Psoas muscle (tissue), 8 donors: ENCODE data around the gene CAB39. TPM values are rescaled to one million over a fixed set of nuclear protein-coding genes. Genes with fewer than 3 reads are reported as not detected.

Source experiments
- ATAC-seq, 4 donors: fragments of 200-7000 bp; cut with Tn5 transposase; one replicate each; pipeline ENCODE4 v1.9.1; 2020; ENCODE audit warnings: moderate library complexity in 3 of 4, mild to moderate bottlenecking in 2 of 4
- DNase-seq, 2 donors: peaks; one replicate each; pipeline ENCODE4 v3.0.0-alpha.2; 2020
- H3K27ac ChIP-seq: fragments of 200-600 bp; one replicate; pipeline ENCODE4 v1.8.0; 2022
- H3K27me3 ChIP-seq, 3 donors: fragments of 200-600 bp in 1 of 3; one replicate each; pipeline versions ENCODE4 v1.6.1 to v1.8.0; 2013 to 2022; ENCODE audit warnings: low read length in 2 of 3, mild to moderate bottlenecking in 2 of 3, moderate library complexity in 1 of 3; ENCODE audit not compliant: insufficient read depth in 3 of 3
- H3K36me3 ChIP-seq, 2 donors: fragments of 200-600 bp in 1 of 2; one replicate each; pipeline versions ENCODE4 v1.6.1 to v1.8.0; 2013 to 2022; ENCODE audit warnings: low read depth in 1 of 2, mild to moderate bottlenecking in 1 of 2, moderate library complexity in 1 of 2; ENCODE audit not compliant: insufficient read depth in 1 of 2
- H3K4me1 ChIP-seq: fragments of 200-600 bp; one replicate; pipeline ENCODE4 v1.8.0; 2022
- H3K4me3 ChIP-seq: fragments of 200-600 bp; one replicate; pipeline ENCODE4 v1.8.0; 2022; ENCODE audit warnings: mild to moderate bottlenecking
- H3K9me3 ChIP-seq: fragments of 200-600 bp; one replicate; pipeline ENCODE4 v1.8.0; 2022
- WGBS, 3 donors: extraction: QIAGEN DNeasy Blood & Tissue Kit; methylation state at CpG; one replicate each; pipeline versions ENCODE4 v1.1.6 to v1.1.7; 2013; 5-methylcytosine and 5-hydroxymethylcytosine counted together
- intact Hi-C, 2 donors: fragments of 100-400 bp; cut with DNase I; formaldehyde crosslinking; loops; one replicate each; pipeline versions ENCODE4 v1.11.0 to v1.14.2; 2022
- polyA plus RNA-seq, 3 donors: library from polyadenylated mRNA; stranded (reverse); fragments of 200-250 nt; gene quantifications; one replicate each; pipeline ENCODE4 v1.2.3, GENCODE V29; 2013
- total RNA-seq, 4 donors: library from RNA; stranded (reverse); fragmentation: NEBNext Ultra II Directional in 2 of 4; extraction: Animal tissue kit (Norgen Biotek cat#: 25700) in 2 of 4; gene quantifications; one replicate each; pipeline versions ENCODE4 v1.2.1 to v1.2.4, GENCODE V29; 2021 to 2023
- TF ChIP-seq, protein P1 (sequence below): fragments of 200-600 bp; IDR thresholded peaks from one replicate; pipeline ENCODE4 v1.8.0; 2022; ENCODE audit warnings: antibody characterized with exemption
- donor health status: healthy with polysubstance abuse.
- donor health status: DM: no; HTN: no; CAD: no; lungs with moderate emphysema.
- donor health status: Bipolar disorder and iron deficiency.
- donor health status: healthy.
- donor health status: DM: yes; HTN: yes; CAD: no.
- donor health status: DM: no; HTN: no; CAD: no.
- donor health status: DM: no; HTN: no; CAD: no.
- donor health status: DM: yes; HTN: yes; CAD: no.

CAB39 gene
- total and polyA plus RNA-seq, 7 donors: 36.0 to 166 (median 123) TPM

DNA sequence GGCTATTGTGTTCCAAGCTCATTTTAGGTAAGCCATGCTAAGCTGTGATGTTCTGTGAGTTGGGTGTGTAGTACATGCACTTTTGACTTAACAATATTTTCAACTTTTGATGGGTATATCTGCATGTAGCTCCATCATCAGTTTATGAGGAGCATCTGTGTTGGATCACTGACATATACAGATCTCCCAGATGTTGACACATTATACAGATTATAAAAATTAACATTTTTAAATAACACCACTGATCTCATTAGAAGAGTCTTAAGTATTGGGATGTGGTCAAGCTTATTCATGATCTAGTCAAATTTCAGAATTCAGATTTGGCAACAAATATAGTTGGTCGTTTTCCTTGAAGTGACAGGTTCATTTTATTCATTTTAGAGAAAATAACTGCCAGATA is 51.7 kb downstream of the CAB39 start:
- TF ChIP-seq, protein P1, sequence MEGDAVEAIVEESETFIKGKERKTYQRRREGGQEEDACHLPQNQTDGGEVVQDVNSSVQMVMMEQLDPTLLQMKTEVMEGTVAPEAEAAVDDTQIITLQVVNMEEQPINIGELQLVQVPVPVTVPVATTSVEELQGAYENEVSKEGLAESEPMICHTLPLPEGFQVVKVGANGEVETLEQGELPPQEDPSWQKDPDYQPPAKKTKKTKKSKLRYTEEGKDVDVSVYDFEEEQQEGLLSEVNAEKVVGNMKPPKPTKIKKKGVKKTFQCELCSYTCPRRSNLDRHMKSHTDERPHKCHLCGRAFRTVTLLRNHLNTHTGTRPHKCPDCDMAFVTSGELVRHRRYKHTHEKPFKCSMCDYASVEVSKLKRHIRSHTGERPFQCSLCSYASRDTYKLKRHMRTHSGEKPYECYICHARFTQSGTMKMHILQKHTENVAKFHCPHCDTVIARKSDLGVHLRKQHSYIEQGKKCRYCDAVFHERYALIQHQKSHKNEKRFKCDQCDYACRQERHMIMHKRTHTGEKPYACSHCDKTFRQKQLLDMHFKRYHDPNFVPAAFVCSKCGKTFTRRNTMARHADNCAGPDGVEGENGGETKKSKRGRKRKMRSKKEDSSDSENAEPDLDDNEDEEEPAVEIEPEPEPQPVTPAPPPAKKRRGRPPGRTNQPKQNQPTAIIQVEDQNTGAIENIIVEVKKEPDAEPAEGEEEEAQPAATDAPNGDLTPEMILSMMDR: no peak
- Histone ChIP-seq H3K4me3 (no peak overlapping the region), H3K36me3 (peaks cover 2 to 48% of the 10 kb centered on the region in 2 donors), H3K27ac (no peak overlapping the region), H3K27me3 (no peaks in the 10 kb centered on the region), H3K4me1 (peaks cover 38% of the 10 kb centered on the region), H3K9me3 (no peaks in the 10 kb centered on the region)
- intact Hi-C loops: no loop called here
- DNase-seq (no peak), ATAC-seq (no peak)
- WGBS, 3 donors: 84 to 91% (median 89%) methylated on average over 1 of the region's 1 CpG

DNA sequence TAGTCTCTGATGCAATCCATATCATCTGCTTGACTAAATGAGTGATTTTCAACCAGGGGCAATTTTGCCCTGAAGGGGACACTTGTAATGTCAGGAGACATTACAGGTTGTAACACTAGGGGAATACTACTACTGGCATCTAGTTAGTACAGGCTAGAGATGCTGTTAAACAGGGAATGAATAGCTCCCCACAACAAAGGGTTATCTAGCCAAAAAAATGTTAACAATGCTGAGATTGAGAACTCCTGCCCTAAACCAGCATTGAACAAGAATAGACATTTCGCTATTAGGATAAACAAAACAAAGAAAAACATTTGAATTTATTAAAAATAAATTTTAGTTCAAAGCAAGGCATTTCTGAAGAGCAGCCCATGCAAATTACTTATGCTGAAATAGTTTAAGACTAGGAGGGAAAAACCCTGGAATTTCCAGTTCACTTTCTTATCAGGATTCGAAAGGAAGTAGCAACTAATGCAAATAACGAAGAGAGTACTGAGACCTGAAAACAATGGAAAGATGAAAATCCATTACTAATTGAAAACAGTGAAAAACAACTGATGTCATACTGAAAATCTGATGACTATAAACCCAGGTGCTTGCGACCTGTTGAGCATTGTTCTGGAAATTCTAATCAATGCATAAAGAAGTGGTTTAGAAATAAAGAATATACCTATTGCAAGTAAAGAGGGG is 53.1 kb downstream of the CAB39 start:
- intact Hi-C loops: no loop called here

DNA sequence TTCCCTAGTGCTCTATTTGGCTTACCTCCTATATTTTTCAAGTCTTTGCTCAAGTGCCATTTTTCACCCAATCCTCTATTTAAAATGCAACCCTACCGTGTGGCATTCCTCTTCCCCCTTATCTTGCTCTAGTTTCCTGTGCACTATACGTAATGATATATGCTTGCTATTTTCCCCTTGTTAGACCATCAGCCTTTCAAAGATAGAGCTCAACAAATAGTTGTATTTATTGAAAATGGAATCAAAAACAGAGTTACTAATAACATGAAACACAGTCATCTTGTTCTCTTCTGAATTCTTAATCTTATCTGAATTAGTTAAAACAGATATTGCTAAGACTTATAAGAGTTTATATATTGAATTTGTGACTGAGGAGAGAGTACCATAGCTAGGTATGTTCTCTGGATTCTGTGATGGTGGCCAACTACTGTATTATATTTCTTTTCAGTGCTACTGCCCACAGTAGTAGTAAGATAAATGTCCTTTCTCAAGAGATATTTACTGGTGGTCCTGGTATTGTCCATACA is 55.3 kb downstream of the CAB39 start:
- WGBS, 3 donors: 73 to 90% (median 81%) methylated on average over 2 of the region's 2 CpGs
- Histone ChIP-seq H3K9me3 (no peaks in the 10 kb centered on the region), H3K4me3 (no peak overlapping the region), H3K36me3 (peaks cover 0 to 20% of the 10 kb centered on the region in 2 donors), H3K27me3 (no peaks in the 10 kb centered on the region), H3K27ac (peak overlapping the region; percentile 50), H3K4me1 (peaks cover 57% of the 10 kb centered on the region)
- ATAC-seq (no peak), DNase-seq (no peak)
- TF ChIP-seq, protein P1: no peak
- intact Hi-C loops: no loop called here

More for the DNA sequence above, 53.1 kb downstream of the CAB39 start:
- Histone ChIP-seq H3K27me3 (no peaks in the 10 kb centered on the region), H3K4me3 (no peak overlapping the region), H3K27ac (peak overlapping the region; percentile 25), H3K9me3 (no peaks in the 10 kb centered on the region), H3K4me1 (peaks cover 44% of the 10 kb centered on the region), H3K36me3 (peaks cover 0 to 41% of the 10 kb centered on the region in 2 donors)
- TF ChIP-seq, protein P1: no peak
- ATAC-seq (no peak), DNase-seq (no peak)
- 85 to 87% (median 86%) methylated on average over 4 of the region's 4 CpGs for WGBS, 3 donors

DNA sequence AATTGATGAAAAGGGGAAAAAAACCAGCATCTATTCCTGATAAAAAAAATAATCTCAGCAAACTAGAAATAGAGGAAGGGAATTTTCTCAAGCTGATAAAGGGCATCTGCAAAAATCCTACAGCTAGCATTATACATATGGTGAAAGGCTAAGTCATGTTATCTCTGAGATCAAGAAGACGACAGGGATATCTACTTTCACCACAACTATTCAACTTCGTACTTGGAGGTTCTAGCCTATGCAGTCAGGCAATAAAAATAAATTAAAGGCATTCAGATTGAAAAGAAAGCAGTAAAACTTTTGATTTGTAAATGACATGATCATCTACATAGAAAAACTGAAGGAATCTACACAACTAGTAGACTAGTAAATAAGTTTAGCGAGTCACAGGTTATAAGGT is 58.2 kb downstream of the CAB39 start:
- 45 to 60% (median 49%) methylated on average over 3 of the region's 3 CpGs for WGBS, 3 donors
- intact Hi-C loops: no loop called here
- TF ChIP-seq, protein P1: no peak
- Histone ChIP-seq H3K36me3 (peaks cover 0 to 5% of the 10 kb centered on the region in 2 donors), H3K4me3 (peak overlapping the region; percentile 9), H3K27ac (peak overlapping the region; percentile 87), H3K4me1 (peaks cover 83% of the 10 kb centered on the region), H3K27me3 (no peaks in the 10 kb centered on the region), H3K9me3 (no peaks in the 10 kb centered on the region)
- ATAC-seq: peak; percentile 57 to 69 (median 60)
- no peak for DNase-seq
